Epithelial cell of proximal tubule (primary cell): ENCODE data around the gene FUT8. TPM values are rescaled to one million over a fixed set of nuclear protein-coding genes. Genes with fewer than 3 reads are reported as not detected.

Experiments
- DNase-seq: peaks from one replicate; pipeline ENCODE4 v3.0.0-alpha.2; 2011; ENCODE audit warnings: low read depth
- H3K4me3 ChIP-seq: 2 replicates; pipeline ENCODE4 v1.5.1; 2011; ENCODE audit warnings: low read depth, mild to moderate bottlenecking, low read length
- total RNA-seq: library from RNA; depleted of rRNA; stranded (reverse); fragments of >200 nt; gene quantifications from 2 replicates; pipeline ENCODE4 v1.2.3, GENCODE V29; 2015
- TF ChIP-seq, protein P1 (sequence below): conservative IDR thresholded peaks from 2 replicates; pipeline ENCODE4 v1.5.1; 2012; ENCODE audit warnings: low read depth, mild to moderate bottlenecking, low read length

The FUT8 gene
- total RNA-seq, 1 donor from 2014 or later, result 66.4 TPM

DNA sequence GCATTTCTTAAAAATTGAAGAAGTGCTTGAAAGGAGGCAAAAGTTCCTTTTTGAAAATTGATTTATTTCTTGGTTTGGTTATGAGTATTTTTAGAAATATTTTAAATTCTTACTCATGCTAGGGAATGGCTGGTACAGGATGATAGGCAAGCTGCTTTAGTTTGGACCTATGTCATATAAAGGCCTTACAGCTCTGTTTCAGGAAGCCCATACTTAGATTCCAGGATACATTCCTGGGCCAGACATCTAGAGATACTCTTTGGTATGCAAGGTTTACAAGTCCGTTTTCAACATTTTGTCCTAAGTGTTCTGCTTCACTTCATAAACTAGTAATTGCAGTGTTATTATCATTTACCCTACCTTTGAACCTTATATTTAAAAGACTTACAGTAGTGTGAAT is 186.8 kb downstream of the FUT8 start:
- TF ChIP-seq, protein P1, sequence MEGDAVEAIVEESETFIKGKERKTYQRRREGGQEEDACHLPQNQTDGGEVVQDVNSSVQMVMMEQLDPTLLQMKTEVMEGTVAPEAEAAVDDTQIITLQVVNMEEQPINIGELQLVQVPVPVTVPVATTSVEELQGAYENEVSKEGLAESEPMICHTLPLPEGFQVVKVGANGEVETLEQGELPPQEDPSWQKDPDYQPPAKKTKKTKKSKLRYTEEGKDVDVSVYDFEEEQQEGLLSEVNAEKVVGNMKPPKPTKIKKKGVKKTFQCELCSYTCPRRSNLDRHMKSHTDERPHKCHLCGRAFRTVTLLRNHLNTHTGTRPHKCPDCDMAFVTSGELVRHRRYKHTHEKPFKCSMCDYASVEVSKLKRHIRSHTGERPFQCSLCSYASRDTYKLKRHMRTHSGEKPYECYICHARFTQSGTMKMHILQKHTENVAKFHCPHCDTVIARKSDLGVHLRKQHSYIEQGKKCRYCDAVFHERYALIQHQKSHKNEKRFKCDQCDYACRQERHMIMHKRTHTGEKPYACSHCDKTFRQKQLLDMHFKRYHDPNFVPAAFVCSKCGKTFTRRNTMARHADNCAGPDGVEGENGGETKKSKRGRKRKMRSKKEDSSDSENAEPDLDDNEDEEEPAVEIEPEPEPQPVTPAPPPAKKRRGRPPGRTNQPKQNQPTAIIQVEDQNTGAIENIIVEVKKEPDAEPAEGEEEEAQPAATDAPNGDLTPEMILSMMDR, result no peak
- H3K4me3 ChIP-seq, result no peak overlapping the region
- no peak for DNase-seq

DNA sequence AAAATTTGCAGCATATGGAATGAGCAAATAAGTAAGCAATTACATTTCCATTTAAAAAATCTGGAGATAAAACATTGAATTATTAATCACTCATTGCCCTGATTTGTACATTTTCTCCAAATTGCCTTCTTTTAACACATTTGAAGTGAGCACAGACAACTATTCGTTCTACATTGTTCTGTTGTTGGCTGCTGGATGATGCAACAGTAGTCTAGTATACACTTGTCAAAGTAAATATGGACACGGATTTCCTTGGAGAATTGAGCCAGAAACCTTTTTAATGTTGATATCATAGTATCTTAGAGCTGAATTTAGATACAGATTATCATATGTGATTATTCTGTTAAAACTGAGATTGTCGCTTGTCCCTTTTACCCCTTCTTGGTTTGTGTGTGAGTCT is 188.2 kb downstream of the FUT8 start:
- TF ChIP-seq, protein P1, result no peak
- no peak for DNase-seq
- no peak overlapping the region for H3K4me3 ChIP-seq

DNA sequence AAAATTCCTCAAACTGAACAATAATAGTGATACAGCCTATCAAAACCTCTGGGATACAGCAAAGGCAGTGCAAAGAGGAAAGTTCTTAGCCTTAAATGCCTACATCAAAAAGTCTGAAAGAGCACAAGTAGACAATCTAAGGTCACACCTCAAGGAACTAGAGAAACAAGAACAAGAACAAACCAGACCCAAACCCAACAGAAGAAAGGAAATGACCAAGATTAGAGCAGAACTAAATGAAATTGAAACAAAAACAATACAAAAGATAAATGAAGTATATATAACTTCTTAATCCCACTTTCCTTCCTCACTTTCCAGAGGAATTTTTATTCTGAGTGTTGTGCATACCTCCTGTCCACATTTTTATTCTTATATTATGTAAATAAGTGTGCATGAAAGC is 192.0 kb downstream of the FUT8 start:
- DNase-seq, result no peak
- TF ChIP-seq, protein P1, result no peak
- H3K4me3 ChIP-seq, result no peak overlapping the region

GRCh38 chr14:65604936-65605335 is 192.4 kb downstream of the FUT8 start:
- no peak for DNase-seq
- TF ChIP-seq, protein P1, result no peak
- H3K4me3 ChIP-seq, result no peak overlapping the region

- no peak overlapping the region for H3K4me3 ChIP-seq
- TF ChIP-seq, protein P1, result no peak
- no peak for DNase-seq
Observed at GRCh38 chr14:65606460-65606859, 193.9 kb downstream of the FUT8 start.

- no peak overlapping the region for H3K4me3 ChIP-seq
- no peak for DNase-seq
- TF ChIP-seq, protein P1, result no peak
Observed at GRCh38 chr14:65613131-65613650, 200.7 kb downstream of the FUT8 start.

DNA sequence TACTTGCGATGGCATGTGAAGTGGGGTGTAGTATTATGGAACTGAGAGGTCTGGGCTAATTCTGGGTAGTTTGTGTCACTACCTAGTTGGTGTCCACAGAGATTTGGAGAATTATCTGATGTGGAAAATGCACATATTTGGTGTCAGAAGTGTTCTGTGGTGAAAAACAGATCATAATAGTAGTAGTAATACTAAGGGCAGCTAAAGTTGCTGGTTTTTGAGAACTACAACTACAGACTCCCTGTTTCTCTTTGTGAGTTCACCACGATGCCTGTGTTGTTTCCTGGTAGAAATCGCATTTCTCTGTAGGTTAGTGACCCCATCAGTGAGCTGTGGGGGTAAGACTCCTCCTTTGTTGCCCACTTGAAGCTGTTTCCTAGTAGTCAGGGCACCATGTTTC is 206.5 kb downstream of the FUT8 start:
- TF ChIP-seq, protein P1, result no peak
- H3K4me3 ChIP-seq, result no peak overlapping the region
- DNase-seq, result no peak
